Measurements from ENCODE around the gene GLI3. TPM values are rescaled to one million over a fixed set of nuclear protein-coding genes. Genes with fewer than 3 reads are reported as not detected.

Gene GLI3
- total and polyA plus RNA-seq, 10 donors: 0.17 to 9.2 (median 1.8) TPM

DNA sequence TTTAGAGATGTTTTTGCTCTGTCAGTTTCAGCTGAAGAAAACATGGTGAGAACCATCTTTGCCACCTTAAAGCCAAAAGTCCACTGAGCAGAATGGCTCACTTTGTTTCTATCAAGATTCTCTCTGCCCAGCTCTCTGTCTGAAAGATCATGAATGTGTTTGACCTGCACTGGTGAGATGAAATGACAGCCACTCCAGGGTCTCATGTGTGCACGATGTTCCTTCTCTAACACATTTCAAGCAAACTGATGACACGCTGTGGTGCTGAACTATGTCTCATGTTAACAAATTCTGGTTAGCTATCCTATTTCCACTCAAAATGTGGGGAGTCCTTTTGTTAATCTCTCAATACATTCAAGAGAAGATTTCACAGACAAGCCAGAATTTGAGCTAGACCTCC is 260.6 kb downstream of the GLI3 start:
- TF ChIP-seq CTCF (IDR thresholded peaks at IDR 0.05 in 8 of 11, conservative IDR thresholded peaks at IDR 0.05 in 3 of 11): no peak
- TF ChIP-seq POLR2A (IDR thresholded peaks at IDR 0.05): no peak
- no peak for TF ChIP-seq POLR2AphosphoS5 (IDR thresholded peaks at IDR 0.05)
- Histone ChIP-seq H3K27me3 (replicated peaks in 1 of 7) (no peaks in the 10 kb centered on the region), H3K36me3 (no peaks in the 10 kb centered on the region), H3K27ac (no peak overlapping the region), H3K9me3 (no peaks in the 10 kb centered on the region), H3K4me1 (peaks cover 0 to 10% (median 2%) of the 10 kb centered on the region in 6 donors), H3K4me3 (no peak overlapping the region)
- DNase-seq: no peak
- WGBS, 5 donors: 86 to 94% (median 88%) methylated on average over 2 of the region's 2 CpGs
- intact Hi-C loops (cut with DNase I; ENCODE audit: low total_unique reads): no loop called here

- Histone ChIP-seq H3K27ac (no peak overlapping the region), H3K36me3 (no peaks in the 10 kb centered on the region), H3K9me3 (no peaks in the 10 kb centered on the region), H3K27me3 (replicated peaks in 1 of 7) (no peaks in the 10 kb centered on the region), H3K4me1 (peaks cover 0 to 10% (median 2%) of the 10 kb centered on the region in 6 donors), H3K4me3 (no peak overlapping the region)
- intact Hi-C loops (cut with DNase I; ENCODE audit: low total_unique reads): no loop called here
- no peak for DNase-seq
- TF ChIP-seq CTCF (IDR thresholded peaks at IDR 0.05 in 8 of 11, conservative IDR thresholded peaks at IDR 0.05 in 3 of 11) (no peak), POLR2AphosphoS5 (IDR thresholded peaks at IDR 0.05) (no peak), POLR2A (IDR thresholded peaks at IDR 0.05) (no peak)
These were observed 261.2 kb downstream of the GLI3 start for GRCh38 chr7:41975849-41976248.

DNA sequence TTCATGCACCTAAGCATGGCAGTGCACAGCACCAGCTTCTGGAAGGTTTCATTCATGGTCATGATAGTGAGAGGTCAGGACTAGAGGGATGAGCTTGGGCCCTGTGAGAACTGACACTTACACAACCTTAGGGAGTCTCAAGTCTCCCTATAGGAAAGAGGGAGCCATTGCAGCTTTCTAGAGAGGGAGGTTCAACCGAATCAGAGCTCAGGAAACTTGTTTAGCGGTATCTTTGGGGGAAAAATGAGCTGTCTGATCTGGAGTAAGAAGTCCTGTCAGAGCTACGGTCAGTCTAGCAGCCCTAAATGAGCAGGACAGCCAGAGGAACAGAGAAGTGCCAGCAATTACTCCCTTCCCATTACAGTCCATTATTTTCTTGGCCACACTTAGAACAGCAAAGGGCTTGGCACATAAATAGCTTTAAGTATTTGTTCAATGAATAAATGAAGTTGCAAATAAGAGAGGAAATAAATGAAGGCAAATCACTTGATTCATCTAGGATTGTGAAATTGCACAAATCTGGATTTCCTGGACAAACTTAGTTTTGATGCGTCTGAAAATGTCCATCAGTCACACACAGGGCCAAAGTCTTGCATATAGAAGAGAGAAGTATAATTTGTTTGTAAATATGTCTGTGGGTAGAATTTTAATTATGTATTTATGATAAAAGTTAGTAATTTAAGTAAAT is 262.0 kb downstream of the GLI3 start:
- intact Hi-C loops (cut with DNase I; ENCODE audit: low total_unique reads): no loop called here
- Histone ChIP-seq H3K27me3 (replicated peaks in 1 of 7) (no peaks in the 10 kb centered on the region), H3K4me1 (peaks cover 0 to 10% (median 2%) of the 10 kb centered on the region in 6 donors), H3K9me3 (no peaks in the 10 kb centered on the region), H3K4me3 (no peak overlapping the region), H3K27ac (no peak overlapping the region), H3K36me3 (no peaks in the 10 kb centered on the region)
- 75 to 79% (median 77%) methylated on average over 4 of the region's 4 CpGs for WGBS, 5 donors
- no peak for DNase-seq
- TF ChIP-seq POLR2A (IDR thresholded peaks at IDR 0.05) (no peak), POLR2AphosphoS5 (IDR thresholded peaks at IDR 0.05) (no peak), CTCF (IDR thresholded peaks at IDR 0.05 in 8 of 11, conservative IDR thresholded peaks at IDR 0.05 in 3 of 11) (no peak)

DNA sequence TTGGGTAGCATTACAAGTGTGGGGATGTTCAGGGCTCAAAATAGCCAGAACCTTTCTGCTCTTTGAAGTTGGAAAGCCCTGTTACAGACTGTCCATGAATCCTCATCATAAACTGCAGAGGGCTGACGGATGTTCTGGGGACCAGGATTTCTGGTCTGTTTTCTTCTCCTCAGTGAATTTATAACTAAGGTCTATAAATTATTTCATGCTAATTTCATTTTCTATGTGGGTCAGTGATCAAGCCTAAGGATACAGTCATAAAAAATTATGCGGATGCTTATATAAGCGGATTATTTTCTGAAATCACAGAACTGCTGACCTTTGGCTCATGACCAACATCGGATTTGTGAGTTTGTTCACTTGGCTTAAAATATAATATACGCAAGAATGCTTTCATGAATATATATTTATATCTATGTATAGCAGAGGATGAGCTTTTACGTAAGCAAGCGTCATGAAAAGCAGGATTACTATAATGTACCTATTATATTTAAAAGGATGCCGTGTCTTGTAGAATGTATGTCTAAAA is 263.7 kb downstream of the GLI3 start:
- no peak for TF ChIP-seq POLR2A (IDR thresholded peaks at IDR 0.05)
- Histone ChIP-seq H3K27me3 (replicated peaks in 1 of 7) (no peaks in the 10 kb centered on the region), H3K4me1 (peaks cover 0 to 7% (median 0%) of the 10 kb centered on the region in 6 donors), H3K4me3 (no peak overlapping the region), H3K27ac (no peak overlapping the region), H3K36me3 (no peaks in the 10 kb centered on the region), H3K9me3 (no peaks in the 10 kb centered on the region)
- DNase-seq: no peak
- intact Hi-C loops (cut with DNase I; ENCODE audit: low total_unique reads): no loop called here
- WGBS, 5 donors: 91 to 97% (median 95%) methylated on average over 8 of the region's 8 CpGs

All from spleen (tissue), 11 donors.